NCI-H69 (cell line): Measurements from ENCODE around the gene CTIF.

Experiments used
- DNase-seq: peaks from one replicate; lab custom pipeline; 2025; lab: John Stamatoyannopoulos, UW

Gene CTIF

GRCh38 chr18:48682768-48683167, 143.9 kb downstream of the CTIF start:
- DNase-seq = no peak

DNA sequence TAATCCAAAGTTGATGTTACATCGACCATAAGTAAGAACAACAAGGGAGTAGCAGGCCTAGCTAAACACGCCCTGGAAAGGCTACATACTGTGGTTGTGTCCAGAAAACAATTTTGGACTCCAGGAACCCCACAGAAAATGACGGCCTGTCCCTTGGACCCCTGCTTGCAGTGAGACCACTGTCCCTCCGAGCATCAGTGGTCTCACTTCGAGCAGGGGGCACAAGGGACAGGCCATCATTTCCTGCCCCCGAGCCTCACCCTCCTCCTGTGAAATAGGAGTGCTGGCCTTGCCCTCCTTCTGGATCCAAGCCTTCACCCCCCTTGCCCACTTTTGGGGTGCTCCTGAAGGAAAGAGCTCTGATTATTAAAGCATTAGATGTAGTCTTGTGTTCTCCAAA, 144.4 kb downstream of the CTIF start:
- DNase-seq = no peak

DNA sequence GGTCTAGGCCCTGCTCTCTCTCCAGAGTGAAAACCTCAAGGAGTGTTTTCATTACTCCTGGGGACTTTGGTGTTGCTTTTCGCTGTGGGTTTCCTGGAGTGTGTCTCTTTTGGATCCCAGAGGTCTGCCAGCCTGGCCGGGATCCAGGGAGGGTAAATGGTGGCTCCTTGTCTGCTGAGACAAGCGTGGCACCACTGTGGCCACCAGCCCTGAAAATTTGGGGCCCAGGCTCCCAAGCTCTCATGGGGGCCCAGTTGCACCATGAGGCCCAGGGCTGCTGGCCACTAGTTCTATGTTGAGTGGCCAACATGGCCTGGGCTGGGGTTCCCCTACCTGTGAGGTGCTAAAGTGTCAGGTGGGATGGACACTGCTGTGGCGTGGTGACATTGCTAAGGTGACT, 144.8 kb downstream of the CTIF start:
- DNase-seq = no peak

DNA sequence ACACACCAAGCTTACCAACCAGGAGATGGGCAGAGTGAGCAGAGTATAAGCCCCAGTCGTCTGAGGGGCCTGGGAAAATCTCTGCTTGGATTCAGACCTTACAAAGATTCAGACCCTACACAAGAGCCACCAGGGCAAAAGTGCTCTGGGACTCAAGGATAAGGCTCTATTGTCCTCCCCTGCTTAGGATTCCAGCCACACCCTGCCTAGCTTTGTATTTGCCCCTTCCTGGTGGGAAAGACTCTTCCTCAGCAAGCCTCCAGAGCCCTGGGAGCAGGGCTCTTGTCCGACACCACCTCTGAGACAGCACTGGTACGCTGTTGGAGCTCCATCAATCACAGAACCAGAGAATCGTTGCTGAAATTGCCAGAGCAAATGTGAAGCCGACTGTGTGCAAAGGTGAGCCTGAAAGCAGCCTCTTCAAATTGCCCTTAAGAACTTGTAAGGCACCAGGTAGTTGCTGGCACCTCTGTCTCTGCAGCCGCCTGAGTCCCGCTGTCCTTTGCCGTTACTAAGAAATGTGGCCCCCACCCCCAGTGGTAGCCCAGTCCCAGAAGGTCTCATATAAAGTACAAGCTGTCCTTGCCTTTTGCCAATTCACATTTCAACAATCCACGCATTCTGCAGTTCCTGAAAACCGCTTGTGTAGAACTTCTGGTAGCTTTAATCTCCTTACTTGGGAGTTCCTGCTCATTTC, 148.7 kb downstream of the CTIF start:
- no peak for DNase-seq

DNA sequence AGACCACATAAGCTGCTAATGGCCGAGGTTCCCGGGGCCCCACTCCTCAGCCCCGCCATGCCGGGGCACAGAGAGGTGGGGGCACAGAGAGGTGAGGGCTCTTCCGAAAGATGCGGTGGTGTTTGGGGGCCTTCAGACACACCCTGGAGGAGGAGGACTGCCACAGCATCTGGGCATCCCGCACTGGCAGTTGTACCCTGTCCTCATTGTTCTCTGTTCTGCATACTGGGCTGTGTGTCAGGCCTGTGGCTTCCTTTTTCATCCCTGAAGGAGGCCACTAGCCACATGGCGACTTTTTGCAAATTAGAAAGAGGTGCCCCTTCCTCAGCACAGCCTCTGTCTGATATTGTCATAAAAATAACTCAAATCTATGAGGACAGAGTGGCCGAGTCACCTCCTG, 150.1 kb downstream of the CTIF start:
- DNase-seq = no peak

GRCh38 chr18:48689548-48689947, 150.7 kb downstream of the CTIF start:
- no peak for DNase-seq

- no peak for DNase-seq
Measured at GRCh38 chr18:48690494-48690893, 151.7 kb downstream of the CTIF start.

GRCh38 chr18:48693006-48693405, 154.2 kb downstream of the CTIF start:
- no peak for DNase-seq

GRCh38 chr18:48693625-48694262, 154.9 kb downstream of the CTIF start:
- no peak for DNase-seq

GRCh38 chr18:48694295-48694694, 155.5 kb downstream of the CTIF start:
- DNase-seq = no peak

DNA sequence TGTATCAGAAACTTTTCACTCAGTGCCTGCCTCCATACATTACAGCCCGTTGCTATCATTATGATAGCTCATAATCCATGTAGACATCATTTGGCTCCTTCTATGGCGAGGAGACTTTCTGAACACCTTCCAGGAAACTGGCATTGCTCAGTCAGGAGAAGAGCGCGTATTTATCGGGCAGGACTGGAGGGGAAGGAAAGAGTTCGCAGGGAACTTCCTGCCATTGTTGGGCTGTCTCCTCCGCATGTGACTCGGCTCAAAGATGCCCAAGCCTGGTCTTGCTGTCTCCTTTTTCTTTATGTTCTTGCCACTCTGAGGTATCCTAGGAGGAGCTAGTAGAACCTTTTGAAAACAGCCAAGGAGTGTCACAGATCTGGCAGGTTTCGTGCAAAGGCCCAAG, 156.8 kb downstream of the CTIF start:
- no peak for DNase-seq

DNA sequence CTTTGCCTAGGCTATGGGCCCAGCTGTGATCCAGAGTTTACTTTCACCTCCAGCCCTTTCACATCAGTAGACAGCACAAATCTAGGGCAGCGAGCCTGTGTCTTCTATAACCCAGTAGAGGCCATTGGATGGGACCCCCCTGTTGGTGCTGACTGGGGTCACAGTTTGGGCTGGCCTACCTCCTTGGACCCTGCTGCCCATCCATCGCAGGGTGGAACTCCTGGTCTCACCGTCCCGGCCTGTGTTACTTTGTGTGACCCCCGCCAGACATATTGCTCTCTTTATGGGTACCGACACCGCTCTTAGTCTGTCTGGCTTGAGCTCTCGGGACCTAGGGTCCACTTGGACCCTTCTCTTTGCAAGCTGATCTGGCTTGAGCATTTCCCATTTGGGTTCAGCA, 157.4 kb downstream of the CTIF start:
- DNase-seq = no peak

DNA sequence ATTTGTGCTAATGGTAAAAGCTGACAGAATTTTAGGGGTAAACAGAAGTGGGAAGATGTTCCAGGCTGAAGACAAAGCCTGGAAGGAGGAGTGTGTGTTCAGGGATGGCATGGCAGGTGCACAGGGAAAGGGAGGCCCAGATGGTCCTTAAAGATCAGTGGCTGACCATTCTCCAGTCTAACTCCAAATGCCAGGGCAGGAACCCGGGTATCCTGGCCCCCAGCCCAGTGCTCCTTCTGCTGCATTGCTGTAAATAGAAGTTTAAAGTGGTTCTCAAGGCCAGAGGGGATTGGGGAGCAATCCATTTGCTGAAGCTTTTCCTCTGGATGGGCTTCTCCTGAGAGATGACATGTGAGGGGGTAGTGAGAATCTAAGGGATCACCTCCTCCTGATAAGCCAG, 158.6 kb downstream of the CTIF start:
- no peak for DNase-seq

GRCh38 chr18:48698707-48699106, 159.9 kb downstream of the CTIF start:
- no peak for DNase-seq

- no peak for DNase-seq
Measured at GRCh38 chr18:48699761-48700160, 160.9 kb downstream of the CTIF start.

GRCh38 chr18:48700446-48700845, 161.6 kb downstream of the CTIF start:
- no peak for DNase-seq

GRCh38 chr18:48702346-48703027, 163.7 kb downstream of the CTIF start:
- no peak for DNase-seq

- no peak for DNase-seq
Measured at GRCh38 chr18:48703028-48703386, 164.2 kb downstream of the CTIF start.

DNA sequence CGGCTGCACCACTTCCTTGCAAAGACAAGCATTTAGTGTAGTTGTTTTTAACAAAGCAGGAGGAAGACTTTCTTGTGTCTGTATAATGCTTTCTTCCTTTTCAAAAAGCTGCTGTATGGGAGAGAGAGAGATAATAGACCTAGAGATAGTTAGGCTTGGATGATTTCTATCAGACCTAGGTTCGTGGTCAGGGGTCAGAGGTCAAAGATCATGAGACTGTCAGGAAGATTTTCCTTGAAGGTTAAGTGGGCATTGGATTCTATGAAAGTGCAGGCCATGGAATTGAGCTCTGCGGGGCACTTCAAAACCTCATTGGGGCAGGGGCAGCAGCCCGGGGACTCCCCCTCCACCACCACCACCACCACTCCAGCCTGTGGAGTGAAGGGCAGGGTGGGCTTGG, 164.6 kb downstream of the CTIF start:
- DNase-seq = no peak

GRCh38 chr18:48705043-48705442, 166.2 kb downstream of the CTIF start:
- DNase-seq = no peak

DNA sequence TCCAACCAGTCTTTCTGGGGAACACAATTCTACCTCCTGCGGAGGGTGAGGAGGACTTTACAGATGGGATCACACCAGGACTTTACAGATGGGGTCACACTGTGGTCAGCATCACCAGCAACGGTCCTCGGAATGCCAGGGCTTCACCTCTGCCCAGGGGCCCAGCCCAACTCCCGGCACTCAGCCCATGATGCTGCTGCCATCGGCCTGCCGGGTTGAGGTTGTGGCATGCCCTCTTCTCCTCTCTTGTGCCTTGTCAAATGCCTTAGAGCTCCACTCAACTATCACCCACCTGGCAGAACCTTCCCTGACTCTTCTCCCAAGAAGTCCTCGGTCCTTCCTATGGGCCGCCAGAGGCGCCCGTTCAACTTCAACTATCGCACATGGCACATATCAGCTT, 166.7 kb downstream of the CTIF start:
- DNase-seq = no peak

DNA sequence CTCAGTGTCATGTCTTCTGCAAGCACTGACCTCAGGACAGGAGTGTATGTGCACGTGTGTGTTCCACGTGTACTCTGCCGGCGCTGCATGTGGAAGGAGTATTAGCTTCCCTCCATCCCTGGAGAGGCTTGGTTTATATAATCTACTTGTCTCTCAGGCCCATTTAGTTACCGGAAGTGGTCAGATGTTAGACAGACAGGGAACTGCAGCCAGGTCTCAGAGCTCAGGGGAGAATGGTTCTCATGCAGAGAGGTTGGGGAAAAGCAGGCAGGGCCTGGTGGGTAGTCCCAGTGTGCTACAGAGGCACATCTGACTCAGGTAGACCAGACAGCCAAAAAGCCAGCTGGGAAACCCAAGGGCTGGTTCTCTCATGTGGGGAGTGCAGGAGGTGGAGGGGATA, 167.9 kb downstream of the CTIF start:
- DNase-seq = no peak

DNA sequence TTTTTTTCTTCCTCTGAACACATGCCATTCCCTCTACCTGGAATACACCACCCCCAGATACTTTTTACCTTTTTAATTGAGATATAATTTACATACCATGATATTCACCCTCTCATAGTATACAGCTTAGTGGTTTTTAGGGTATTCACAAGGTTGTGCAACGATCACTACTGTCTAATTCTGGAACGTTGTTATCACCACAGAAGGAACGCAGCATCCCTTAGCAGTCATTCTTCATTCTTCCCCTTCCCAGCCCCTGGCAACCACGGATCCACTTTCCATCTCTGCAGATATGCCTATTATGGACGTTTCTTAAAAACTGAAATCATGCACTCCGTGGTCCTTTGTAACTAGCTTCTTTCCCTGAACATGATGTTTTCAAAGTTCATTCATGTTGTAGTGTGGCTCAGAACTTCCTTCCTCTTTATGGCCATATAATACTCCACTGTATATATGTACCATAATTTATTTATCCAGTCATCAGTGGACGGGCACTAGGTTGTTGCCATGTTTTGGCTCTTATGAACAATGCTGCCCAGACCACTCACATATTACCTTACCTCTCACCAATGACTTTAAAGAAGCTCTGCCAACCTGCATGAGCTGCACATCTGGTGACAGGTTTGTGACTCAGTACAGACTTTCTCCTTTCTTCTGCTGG, 168.9 kb downstream of the CTIF start:
- DNase-seq = no peak
